Ascending aorta (tissue), 2 donors: ENCODE measurements around the gene ACTN4. TPM values are rescaled to one million over a fixed set of nuclear protein-coding genes. Genes with fewer than 3 reads are reported as not detected.

Source experiments
- DNase-seq, 2 donors: peaks; one replicate each; pipeline ENCODE4 v3.0.0-alpha.2; 2019; ENCODE audit warnings: low spot score in 2 of 2
- H3K27ac ChIP-seq, 2 donors: fragments of 200-600 bp; sonication (generic); one replicate each; pipeline ENCODE4 v1.5.1; 2016 to 2017; ENCODE audit warnings: mild to moderate bottlenecking in 1 of 2
- H3K27me3 ChIP-seq: fragments of 200-600 bp; sonication (generic); one replicate; pipeline ENCODE4 v1.5.1; 2017
- H3K36me3 ChIP-seq, 2 donors: fragments of 200-600 bp; sonication (generic); one replicate each; pipeline ENCODE4 v1.5.1; 2016
- H3K4me1 ChIP-seq, 2 donors: fragments of 200-600 bp; sonication (generic); one replicate each; pipeline ENCODE4 v1.5.1; 2016 to 2017; ENCODE audit warnings: mild to moderate bottlenecking in 1 of 2
- H3K4me3 ChIP-seq, 2 donors: fragments of 200-600 bp; sonication (generic); one replicate each; pipeline ENCODE4 v1.5.1; 2016 to 2017; ENCODE audit warnings: mild to moderate bottlenecking in 1 of 2
- H3K9me3 ChIP-seq, 2 donors: fragments of 200-600 bp; sonication (generic); one replicate each; pipeline ENCODE4 v1.5.1; 2016
- CTCF ChIP-seq, 3 experiments: fragments of 200-600 bp in 2 of 3; fragments of 450-650 bp in 1 of 3; sonication (generic) in 2 of 3; IDR thresholded peaks; one replicate each; pipeline ENCODE4 v1.5.1; 2016 to 2019; ENCODE audit warnings: antibody characterized with exemption in 3 of 3, mild to moderate bottlenecking in 1 of 3, moderate library complexity in 1 of 3
- intact Hi-C: fragments of 100-400 bp; cut with DNase I; formaldehyde crosslinking; loops from one replicate; pipeline ENCODE4 v1.15.1; 2023
- total RNA-seq: library from RNA; depleted of rRNA; stranded (reverse); fragments of >200 nt; gene quantifications from one replicate; pipeline ENCODE4 v1.1.0, GENCODE V29; 2016

The ACTN4 gene
- total RNA-seq, 1 donor from 2014 or later = 1,036 TPM

- no peak for TF ChIP-seq CTCF (IDR thresholded peaks at IDR 0.05)
- intact Hi-C loops = loop anchor here (2.0 to 5.0 kb wide), 2 partner anchors 85 to 114 kb away; partner anchors contain the start of gene HNRNPL
- Histone ChIP-seq H3K9me3 (no peaks in the 10 kb centered on the region), H3K27ac (peak overlapping the region; percentile 68 to 71), H3K4me1 (peaks cover 6 to 20% of the 10 kb centered on the region in 2 donors), H3K27me3 (no peaks in the 10 kb centered on the region), H3K36me3 (peaks cover 24 to 34% of the 10 kb centered on the region in 2 donors), H3K4me3 (no peak overlapping the region)
- peak in 1 of 2 donors; percentile 70 for DNase-seq
Measured at GRCh38 chr19:38733493-38734175, 86.2 kb downstream of the ACTN4 start.

DNA sequence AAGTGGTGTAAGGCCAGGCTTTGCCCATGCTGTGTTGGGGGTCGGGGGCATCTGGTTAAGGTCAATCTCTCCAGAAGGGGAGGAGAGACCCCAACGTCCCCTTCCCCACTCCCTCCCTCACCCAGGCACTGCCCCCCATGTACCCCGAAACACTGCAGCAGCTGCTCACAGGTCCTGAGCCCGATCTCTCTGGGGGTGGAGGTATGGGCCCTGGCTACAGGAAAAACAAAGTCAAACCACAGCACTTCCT is 86.7 kb downstream of the ACTN4 start:
- no peak for TF ChIP-seq CTCF (IDR thresholded peaks at IDR 0.05)
- no peak for DNase-seq
- H3K4me3 ChIP-seq = no peak overlapping the region
- peak overlapping the region; percentile 68 to 71 for H3K27ac ChIP-seq
- H3K4me1 ChIP-seq = peaks cover 6 to 20% of the 10 kb centered on the region in 2 donors
- intact Hi-C loops = loop anchor here (5.0 kb wide), 1 partner anchor 113 kb away; the partner anchor contains the start of gene HNRNPL
- no peaks in the 10 kb centered on the region for H3K27me3 ChIP-seq
- H3K9me3 ChIP-seq = no peaks in the 10 kb centered on the region
- peaks cover 20 to 30% of the 10 kb centered on the region in 2 donors for H3K36me3 ChIP-seq

- intact Hi-C loops = loop anchor here (5.0 kb wide), 1 partner anchor 113 kb away; the partner anchor contains the start of gene HNRNPL
Measured at GRCh38 chr19:38734426-38735256, 87.2 kb downstream of the ACTN4 start.

GRCh38 chr19:38735257-38735686 is 87.8 kb downstream of the ACTN4 start:
- intact Hi-C loops = no loop called here
- peaks cover 6 to 20% of the 10 kb centered on the region in 2 donors for H3K4me1 ChIP-seq
- no peaks in the 10 kb centered on the region for H3K27me3 ChIP-seq
- no peak overlapping the region for H3K4me3 ChIP-seq
- peak overlapping the region; percentile 68 to 71 for H3K27ac ChIP-seq
- TF ChIP-seq CTCF (IDR thresholded peaks at IDR 0.05) = no peak
- no peaks in the 10 kb centered on the region for H3K9me3 ChIP-seq
- H3K36me3 ChIP-seq = peaks cover 10 to 20% of the 10 kb centered on the region in 2 donors
- no peak for DNase-seq

More at GRCh38 chr19:38734426-38735256, 87.2 kb downstream of the ACTN4 start:
- H3K27me3 ChIP-seq = no peaks in the 10 kb centered on the region
- peak in 1 of 2 donors; percentile 66 for DNase-seq
- no peak for TF ChIP-seq CTCF (IDR thresholded peaks at IDR 0.05)
- H3K9me3 ChIP-seq = no peaks in the 10 kb centered on the region
- peak overlapping the region; percentile 68 to 71 for H3K27ac ChIP-seq
- H3K4me3 ChIP-seq = no peak overlapping the region
- peaks cover 6 to 20% of the 10 kb centered on the region in 2 donors for H3K4me1 ChIP-seq
- peaks cover 14 to 24% of the 10 kb centered on the region in 2 donors for H3K36me3 ChIP-seq

DNA sequence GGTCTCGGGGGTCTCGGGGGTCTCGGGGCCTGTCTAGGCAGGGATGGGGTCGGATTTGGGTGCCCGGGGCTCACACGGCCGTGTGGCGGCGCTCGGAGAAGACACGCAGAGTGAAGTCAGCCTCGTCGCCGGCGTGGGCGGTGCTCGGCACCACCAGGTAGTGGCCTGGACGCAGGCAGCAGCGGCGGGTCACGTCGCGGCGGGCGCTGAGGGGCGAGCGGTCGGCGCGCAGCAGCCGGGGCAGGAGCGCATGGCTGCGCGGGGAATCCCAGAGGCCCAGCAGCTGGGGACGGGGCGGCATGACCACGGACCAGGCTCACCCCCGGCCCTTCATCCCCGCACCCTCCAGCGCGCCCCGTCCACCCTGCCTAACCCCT is 88.6 kb downstream of the ACTN4 start:
- TF ChIP-seq CTCF (IDR thresholded peaks at IDR 0.05) = no peak
- no peak for DNase-seq
- H3K4me1 ChIP-seq = peaks cover 6 to 20% of the 10 kb centered on the region in 2 donors
- peak overlapping the region; percentile 42 to 63 for H3K4me3 ChIP-seq
- intact Hi-C loops = no loop called here
- H3K27ac ChIP-seq = peak overlapping the region in 1 of 2 donors; percentile 5
- H3K9me3 ChIP-seq = no peaks in the 10 kb centered on the region
- peaks cover 3 to 12% of the 10 kb centered on the region in 2 donors for H3K36me3 ChIP-seq
- no peaks in the 10 kb centered on the region for H3K27me3 ChIP-seq
